B cell (primary cell): ENCODE measurements around the gene GPC5.

ENCODE experiments used
- CTCF ChIP-seq: fragments of 200-600 bp; IDR thresholded peaks from one replicate; pipeline ENCODE4 v1.8.0; 2022; ENCODE audit warnings: antibody characterized with exemption, mild to moderate bottlenecking
- EZH2 ChIP-seq: IDR thresholded peaks from 2 replicates; pipeline ENCODE4 v1.6.1; 2012; ENCODE audit warnings: borderline replicate concordance, low read depth, mild to moderate bottlenecking, moderate library complexity, low read length; ENCODE audit not compliant: insufficient read depth, poor library complexity, severe bottlenecking

DNA sequence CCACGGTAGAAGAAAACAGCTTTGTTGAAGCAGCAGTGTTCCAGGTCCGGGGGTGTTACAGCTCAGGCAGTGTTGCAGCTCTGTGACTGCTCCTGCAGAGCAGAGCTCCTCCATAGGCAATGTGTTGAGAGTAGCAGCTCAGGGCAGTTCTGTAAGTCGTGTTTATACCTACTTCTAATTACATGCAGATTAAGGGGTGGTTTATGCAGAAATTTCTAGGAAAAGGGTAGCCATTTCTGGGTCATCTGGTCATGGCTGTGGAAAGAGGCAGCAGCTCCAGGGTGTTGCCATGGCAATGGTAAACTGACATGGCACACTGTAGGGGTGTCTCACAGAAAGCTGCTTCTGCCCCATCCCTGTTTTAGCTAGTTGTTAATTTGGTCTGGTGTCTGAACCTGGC, 316.4 kb downstream of the GPC5 start:
- no peak for TF ChIP-seq CTCF
- TF ChIP-seq EZH2 = no peak
